ENCODE data around the gene HIP1R.

DNA sequence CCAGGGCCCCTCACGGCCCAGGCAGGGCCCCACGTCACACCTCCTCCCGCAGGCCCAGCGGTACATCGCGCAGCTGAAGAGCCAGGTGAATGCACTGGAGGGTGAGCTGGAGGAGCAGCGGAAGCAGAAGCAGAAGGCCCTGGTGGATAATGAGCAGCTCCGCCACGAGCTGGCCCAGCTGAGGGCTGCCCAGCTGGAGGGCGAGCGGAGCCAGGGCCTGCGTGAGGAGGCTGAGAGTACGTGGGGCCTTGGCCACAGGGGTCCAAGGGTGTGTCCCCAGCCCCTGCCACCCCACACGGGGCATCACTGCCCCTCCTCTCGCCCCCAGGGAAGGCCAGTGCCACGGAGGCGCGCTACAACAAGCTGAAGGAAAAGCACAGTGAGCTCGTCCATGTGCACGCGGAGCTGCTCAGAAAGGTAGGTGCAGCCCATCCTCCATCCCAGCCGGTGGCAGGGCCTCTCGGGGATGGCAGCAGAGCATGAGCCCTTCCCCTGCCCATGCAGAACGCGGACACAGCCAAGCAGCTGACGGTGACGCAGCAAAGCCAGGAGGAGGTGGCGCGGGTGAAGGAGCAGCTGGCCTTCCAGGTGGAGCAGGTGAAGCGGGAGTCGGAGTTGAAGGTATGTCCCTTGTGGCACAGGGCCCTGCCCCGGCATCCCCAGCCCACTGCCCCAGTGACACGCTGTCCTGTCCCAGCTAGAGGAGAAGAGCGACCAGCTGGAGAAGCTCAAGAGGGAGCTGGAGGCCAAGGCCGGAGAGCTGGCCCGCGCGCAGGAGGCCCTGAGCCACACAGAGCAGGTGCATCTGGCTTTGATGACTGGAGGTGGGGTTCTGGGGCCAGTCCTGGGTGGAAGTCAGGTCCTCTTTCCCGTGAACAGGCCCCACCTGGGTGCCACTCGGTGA is 20.9 kb downstream of the HIP1R start:
- TF ChIP-seq RARB (CRISPR knock-in tag; IDR thresholded peaks at IDR 0.05) (no peak), BACH2 (CRISPR knock-in tag; IDR thresholded peaks at IDR 0.05; ENCODE audit: borderline replicate concordance) (no peak), SNAI2 (CRISPR knock-in tag; IDR thresholded peaks at IDR 0.05) (no peak), ARNTL (CRISPR knock-in tag; IDR thresholded peaks at IDR 0.05; ENCODE audit: borderline replicate concordance, low read depth) (no peak), ISL1 (CRISPR knock-in tag; IDR thresholded peaks at IDR 0.05) (no peak), TCF4 (CRISPR knock-in tag; IDR thresholded peaks at IDR 0.05; ENCODE audit: borderline replicate concordance) (no peak), ZC3H10 (CRISPR knock-in tag; IDR thresholded peaks at IDR 0.05) (no peak), CSDC2 (CRISPR knock-in tag; IDR thresholded peaks at IDR 0.05) (no peak), ZFP30 (CRISPR knock-in tag; IDR thresholded peaks at IDR 0.05) (no peak)
- TF ChIP-seq, protein P1, sequence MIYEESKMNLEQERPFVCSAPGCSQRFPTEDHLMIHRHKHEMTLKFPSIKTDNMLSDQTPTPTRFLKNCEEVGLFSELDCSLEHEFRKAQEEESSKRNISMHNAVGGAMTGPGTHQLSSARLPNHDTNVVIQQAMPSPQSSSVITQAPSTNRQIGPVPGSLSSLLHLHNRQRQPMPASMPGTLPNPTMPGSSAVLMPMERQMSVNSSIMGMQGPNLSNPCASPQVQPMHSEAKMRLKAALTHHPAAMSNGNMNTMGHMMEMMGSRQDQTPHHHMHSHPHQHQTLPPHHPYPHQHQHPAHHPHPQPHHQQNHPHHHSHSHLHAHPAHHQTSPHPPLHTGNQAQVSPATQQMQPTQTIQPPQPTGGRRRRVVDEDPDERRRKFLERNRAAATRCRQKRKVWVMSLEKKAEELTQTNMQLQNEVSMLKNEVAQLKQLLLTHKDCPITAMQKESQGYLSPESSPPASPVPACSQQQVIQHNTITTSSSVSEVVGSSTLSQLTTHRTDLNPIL (CRISPR knock-in tag; IDR thresholded peaks at IDR 0.05; ENCODE audit: low read depth), result no peak
- TF ChIP-seq, protein P2, sequence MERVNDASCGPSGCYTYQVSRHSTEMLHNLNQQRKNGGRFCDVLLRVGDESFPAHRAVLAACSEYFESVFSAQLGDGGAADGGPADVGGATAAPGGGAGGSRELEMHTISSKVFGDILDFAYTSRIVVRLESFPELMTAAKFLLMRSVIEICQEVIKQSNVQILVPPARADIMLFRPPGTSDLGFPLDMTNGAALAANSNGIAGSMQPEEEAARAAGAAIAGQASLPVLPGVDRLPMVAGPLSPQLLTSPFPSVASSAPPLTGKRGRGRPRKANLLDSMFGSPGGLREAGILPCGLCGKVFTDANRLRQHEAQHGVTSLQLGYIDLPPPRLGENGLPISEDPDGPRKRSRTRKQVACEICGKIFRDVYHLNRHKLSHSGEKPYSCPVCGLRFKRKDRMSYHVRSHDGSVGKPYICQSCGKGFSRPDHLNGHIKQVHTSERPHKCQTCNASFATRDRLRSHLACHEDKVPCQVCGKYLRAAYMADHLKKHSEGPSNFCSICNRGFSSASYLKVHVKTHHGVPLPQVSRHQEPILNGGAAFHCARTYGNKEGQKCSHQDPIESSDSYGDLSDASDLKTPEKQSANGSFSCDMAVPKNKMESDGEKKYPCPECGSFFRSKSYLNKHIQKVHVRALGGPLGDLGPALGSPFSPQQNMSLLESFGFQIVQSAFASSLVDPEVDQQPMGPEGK (CRISPR knock-in tag; IDR thresholded peaks at IDR 0.05; ENCODE audit: borderline replicate concordance), result no peak
